VCaP (cell line): ENCODE data around the gene RGL1.
A peak's percentile ranks its signal among the peaks of the same experiment; 100 is the strongest.

ENCODE experiments used
- H3K27ac ChIP-seq: fragments of 450-650 bp; 2 replicates; pipeline ENCODE4 v1.5.1; 2017
- CTCF ChIP-seq: fragments of 450-650 bp; conservative IDR thresholded peaks from 2 replicates; pipeline ENCODE4 v1.5.1; 2017; ENCODE audit warnings: mild to moderate bottlenecking, moderate library complexity

The RGL1 gene

GRCh38 chr1:183885142-183885735 is 80.3 kb downstream of the RGL1 start:
- no peak overlapping the region for H3K27ac ChIP-seq
- TF ChIP-seq CTCF, result no peak

- no peak overlapping the region for H3K27ac ChIP-seq
- TF ChIP-seq CTCF, result no peak
Observed at GRCh38 chr1:183886083-183886828, 81.3 kb downstream of the RGL1 start.

GRCh38 chr1:183886853-183887252 is 81.9 kb downstream of the RGL1 start:
- H3K27ac ChIP-seq, result no peak overlapping the region

GRCh38 chr1:183887826-183888819 is 83.2 kb downstream of the RGL1 start:
- peak overlapping the region; percentile 19; the same call in 1 of the 2 replicates for H3K27ac ChIP-seq
- no peak for TF ChIP-seq CTCF

More at GRCh38 chr1:183886853-183887252, 81.9 kb downstream of the RGL1 start:
- TF ChIP-seq CTCF, result no peak

- TF ChIP-seq CTCF, result no peak
Observed at GRCh38 chr1:183889095-183889494, 84.2 kb downstream of the RGL1 start.

GRCh38 chr1:183891158-183891856 is 86.4 kb downstream of the RGL1 start:
- H3K27ac ChIP-seq, result no peak overlapping the region
- no peak for TF ChIP-seq CTCF

More at GRCh38 chr1:183889095-183889494, 84.2 kb downstream of the RGL1 start:
- no peak overlapping the region for H3K27ac ChIP-seq
